HepG2 (cell line): Measurements from ENCODE around the gene STUB1. TPM values are rescaled to one million over a fixed set of nuclear protein-coding genes. Genes with fewer than 3 reads are reported as not detected.
A peak's percentile ranks its signal among the peaks of the same experiment; 100 is the strongest.

Source experiments
- ADNP ChIP-seq: sonication (generic); formaldehyde crosslinking; IDR thresholded peaks from 2 replicates; pipeline ENCODE4 v1.4.0; 2020; ENCODE audit warnings: missing genetic modification reagents
- BCLAF1 ChIP-seq: fragments of 450-650 bp; IDR thresholded peaks from 2 replicates; pipeline ENCODE4 v1.6.1; 2017; ENCODE audit warnings: mild to moderate bottlenecking
- ERF ChIP-seq: IDR thresholded peaks from 2 replicates; pipeline ENCODE4 v1.6.1; 2018; ENCODE audit warnings: missing biosample characterization, missing genetic modification reagents
- GZF1 ChIP-seq: sonication (generic); formaldehyde crosslinking; IDR thresholded peaks from 2 replicates; pipeline ENCODE4 v1.5.1; 2020; ENCODE audit warnings: mild to moderate bottlenecking, missing genetic modification reagents
- IRF2 ChIP-seq: IDR thresholded peaks from 2 replicates; pipeline ENCODE4 v1.6.1; 2018; ENCODE audit warnings: missing genetic modification reagents, missing compliant biosample characterization
- KLF16 ChIP-seq, 2 experiments: sonication (generic) in 1 of 2; formaldehyde crosslinking in 1 of 2; IDR thresholded peaks; 2 replicates each; pipeline versions ENCODE4 v1.6.1 to v1.8.0; 2016 to 2023; ENCODE audit warnings: missing genetic modification reagents in 2 of 2, missing compliant biosample characterization in 1 of 2
- NCOR1 ChIP-seq: fragments of 200-600 bp; sonication (generic); IDR thresholded peaks from 2 replicates; pipeline ENCODE4 v1.7.0; 2017; ENCODE audit warnings: antibody characterized with exemption, low read length, borderline replicate concordance
- PTBP1 ChIP-seq: fragments of 200-400 bp; formaldehyde crosslinking; IDR thresholded peaks from 2 replicates; pipeline ENCODE4 v1.6.1; 2018; ENCODE audit warnings: low read length, low read depth; ENCODE audit not compliant: poor library complexity, severe bottlenecking
- TAF1 ChIP-seq: sonication (generic); formaldehyde crosslinking; IDR thresholded peaks from 2 replicates; pipeline ENCODE4 v1.4.0; 2020; ENCODE audit warnings: missing genetic modification reagents
- ZBTB10 ChIP-seq: sonication (generic); formaldehyde crosslinking; IDR thresholded peaks from 2 replicates; pipeline ENCODE4 v1.4.0; 2020; ENCODE audit warnings: missing genetic modification reagents, borderline replicate concordance
- ZBTB26 ChIP-seq: IDR thresholded peaks from 2 replicates; pipeline ENCODE4 v1.6.1; 2016; ENCODE audit warnings: missing compliant biosample characterization, missing genetic modification reagents, borderline replicate concordance
- ZBTB44 ChIP-seq: sonication (generic); formaldehyde crosslinking; IDR thresholded peaks from 2 replicates; pipeline ENCODE4 v1.4.0; 2020; ENCODE audit warnings: missing genetic modification reagents
- ZNF224 ChIP-seq: sonication (generic); formaldehyde crosslinking; IDR thresholded peaks from 2 replicates; pipeline ENCODE4 v1.5.0; 2020; ENCODE audit warnings: mild to moderate bottlenecking, missing genetic modification reagents
- ZNF574 ChIP-seq: sonication (generic); formaldehyde crosslinking; IDR thresholded peaks from 2 replicates; pipeline ENCODE4 v1.4.0; 2020; ENCODE audit warnings: missing genetic modification reagents
- ZNF629 ChIP-seq: sonication (generic); formaldehyde crosslinking; conservative IDR thresholded peaks from 2 replicates; pipeline ENCODE4 v1.5.0; 2020; ENCODE audit warnings: missing genetic modification reagents
- ZNF660 ChIP-seq: sonication (generic); formaldehyde crosslinking; IDR thresholded peaks from 2 replicates; pipeline ENCODE4 v1.5.1; 2020; ENCODE audit warnings: mild to moderate bottlenecking, low read depth, missing genetic modification reagents, borderline replicate concordance
- ZNF672 ChIP-seq: sonication (generic); formaldehyde crosslinking; IDR thresholded peaks from 2 replicates; pipeline ENCODE4 v1.8.1; 2022; ENCODE audit warnings: missing genetic modification reagents
- ZNF879 ChIP-seq: sonication (generic); formaldehyde crosslinking; IDR thresholded peaks from 2 replicates; pipeline ENCODE4 v1.8.1; 2023; ENCODE audit warnings: missing genetic modification reagents
- polyA plus RNA-seq, 8 experiments: library from polyadenylated mRNA; depleted of rRNA in 3 of 8; stranded (reverse) in 7 of 8; unstranded in 1 of 8; fragments of >200 nt; fragmentation: Illumina TruSeq in 4 of 8; extraction: Trizol in 4 of 8; gene quantifications; 2 replicates each; pipeline versions ENCODE4 v1.2.1 to v1.2.3, GENCODE V29; 2011 to 2016; ENCODE audit warnings: low read depth in 4 of 8, missing spikeins in 1 of 8, mixed read lengths in 1 of 8; ENCODE audit not compliant: insufficient read depth in 1 of 8
- total RNA-seq, 5 experiments: library from RNA; depleted of rRNA; stranded (reverse); fragments of >200 nt; fragmentation: Illumina TruSeq; extraction: Trizol; gene quantifications; 2 replicates each; pipeline ENCODE4 v1.2.3, GENCODE V29; 2016; ENCODE audit warnings: low read depth in 1 of 5

The STUB1 gene
- total and polyA plus RNA-seq, 2 of the 13 experiments (the other 11 are each of a cell fraction or from before 2014, with no cell fraction given): 52.9 to 78.2 TPM

- TF ChIP-seq GZF1 (CRISPR knock-in tag): no peak
- TF ChIP-seq ZNF574 (CRISPR knock-in tag): peak; percentile 85
- no peak for TF ChIP-seq ZBTB10 (CRISPR knock-in tag)
- no peak for TF ChIP-seq NCOR1
- TF ChIP-seq ZBTB26: peak; percentile 17; the same call in 1 of the 2 replicates
- TF ChIP-seq BCLAF1: no peak
- TF ChIP-seq PTBP1: no peak
- TF ChIP-seq ZNF224 (CRISPR knock-in tag): no peak
- TF ChIP-seq TAF1: peak; percentile 16; the same call in 1 of the 2 replicates
- TF ChIP-seq ZNF879 (CRISPR knock-in tag): no peak
- no peak for TF ChIP-seq ZBTB44 (CRISPR knock-in tag)
- no peak for TF ChIP-seq ZNF672
- no peak for TF ChIP-seq ZNF629 (CRISPR knock-in tag)
- TF ChIP-seq ADNP: no peak
- no peak for TF ChIP-seq KLF16 (CRISPR knock-in tag; IDR thresholded peaks at IDR 0.05)
- no peak for TF ChIP-seq ERF
- no peak for TF ChIP-seq ZNF660 (CRISPR knock-in tag)
- no peak for TF ChIP-seq IRF2 (CRISPR knock-in tag)
Observed at GRCh38 chr16:679814-680624, at the start of gene STUB1 (continued).
